Kidney epithelial cell (primary cell): Measurements from ENCODE around the gene NUDT21. TPM values are rescaled to one million over a fixed set of nuclear protein-coding genes. Genes with fewer than 3 reads are reported as not detected.

Experiments
- DNase-seq: peaks from one replicate; pipeline ENCODE4 v3.0.0-alpha.2; 2010; ENCODE audit warnings: low read depth
- H3K27me3 ChIP-seq: 2 replicates; pipeline ENCODE4 v1.6.0; 2011; ENCODE audit warnings: low read length; ENCODE audit not compliant: control insufficient read depth, insufficient read depth
- H3K36me3 ChIP-seq: 2 replicates; pipeline ENCODE4 v1.5.1; 2011; ENCODE audit warnings: low read length; ENCODE audit not compliant: control insufficient read depth, insufficient read depth
- H3K4me3 ChIP-seq: 2 replicates; pipeline ENCODE4 v1.5.1; 2011; ENCODE audit warnings: low read depth, mild to moderate bottlenecking, control low read depth, low read length
- CTCF ChIP-seq: IDR thresholded peaks from 2 replicates; pipeline ENCODE4 v1.5.1; 2011; ENCODE audit warnings: mild to moderate bottlenecking, moderate library complexity, low read length, control low read depth, inconsistent platforms; ENCODE audit not compliant: insufficient read depth, poor library complexity, severe bottlenecking
- total RNA-seq: library from RNA; depleted of rRNA; stranded (reverse); fragments of >200 nt; gene quantifications from 2 replicates; pipeline ENCODE4 v1.2.3, GENCODE V29; 2015

NUDT21 gene
- total RNA-seq, 1 donor from 2014 or later = 89.7 TPM

DNA sequence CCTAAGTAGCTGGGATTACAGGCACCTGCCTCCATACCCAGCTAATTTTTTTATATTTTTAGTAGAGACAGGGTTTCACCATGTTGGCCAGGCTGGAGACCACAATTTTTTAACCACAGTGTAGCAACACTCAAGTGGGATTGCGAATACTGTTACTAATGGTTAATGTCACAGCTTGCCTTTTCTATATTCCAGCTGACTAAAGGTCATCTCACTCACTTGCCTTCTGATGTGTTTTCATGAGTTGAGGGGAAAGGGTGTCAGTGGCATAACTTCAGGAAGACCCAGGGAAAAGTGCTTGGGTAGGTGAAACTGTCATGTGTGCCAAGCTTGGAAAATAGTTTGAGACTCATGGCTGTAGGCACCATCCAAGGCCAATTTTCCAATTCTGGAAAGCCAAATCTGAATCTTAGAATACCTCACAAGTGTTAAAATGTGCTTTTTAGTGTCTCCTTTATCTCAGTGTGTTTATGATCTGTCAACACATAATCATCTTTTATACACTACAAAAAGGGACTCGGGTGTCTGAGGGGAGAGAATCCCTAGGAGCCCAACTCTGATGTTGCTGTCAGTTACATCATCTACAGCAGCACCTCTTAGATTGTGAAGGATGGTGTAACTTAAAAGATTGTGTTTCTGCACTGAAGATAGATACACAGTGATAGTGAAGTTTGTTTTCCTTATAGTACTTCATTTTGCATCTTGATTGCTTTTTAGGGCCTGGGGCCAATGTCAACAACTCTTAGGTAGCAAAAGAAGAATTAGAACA lies 27.3 kb upstream of the NUDT21 start:
- no peak for DNase-seq
- no peak overlapping the region for H3K4me3 ChIP-seq
- TF ChIP-seq CTCF = no peak
- peaks cover 1% of the 10 kb centered on the region for H3K36me3 ChIP-seq
- H3K27me3 ChIP-seq = no peaks in the 10 kb centered on the region

GRCh38 chr16:56477096-56477878 lies 26.2 kb upstream of the NUDT21 start:
- H3K36me3 ChIP-seq = peaks cover 1% of the 10 kb centered on the region
- TF ChIP-seq CTCF = no peak
- H3K4me3 ChIP-seq = no peak overlapping the region
- peak; percentile 53 for DNase-seq
- no peaks in the 10 kb centered on the region for H3K27me3 ChIP-seq

DNA sequence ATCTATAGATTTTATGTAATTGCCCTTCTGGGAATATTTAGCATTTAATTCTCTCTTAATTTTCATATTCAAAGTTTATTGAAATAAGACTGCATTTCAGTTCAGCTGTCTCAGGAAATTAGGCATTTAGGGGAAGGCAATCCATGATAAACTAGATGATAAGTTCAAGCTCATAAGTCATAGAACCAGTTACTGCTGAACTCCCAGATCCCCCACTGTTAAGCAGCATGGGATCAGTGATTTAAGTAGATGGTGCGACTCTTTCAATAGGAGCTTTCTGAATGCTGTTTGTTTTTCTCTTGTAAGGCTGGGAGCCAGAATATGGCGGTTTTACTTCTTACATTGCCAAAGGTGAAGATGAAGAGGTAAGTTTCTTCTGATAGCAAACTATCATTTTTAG lies 24.1 kb upstream of the NUDT21 start:
- no peak for TF ChIP-seq CTCF
- no peaks in the 10 kb centered on the region for H3K36me3 ChIP-seq

GRCh38 chr16:56470666-56471065 lies 19.5 kb upstream of the NUDT21 start:
- Histone ChIP-seq H3K4me3 (no peak overlapping the region), H3K27me3 (no peaks in the 10 kb centered on the region), H3K36me3 (no peaks in the 10 kb centered on the region)
- no peak for TF ChIP-seq CTCF
- DNase-seq = no peak

More for the DNA sequence above, 24.1 kb upstream of the NUDT21 start:
- no peak overlapping the region for H3K4me3 ChIP-seq
- no peak for DNase-seq
- no peaks in the 10 kb centered on the region for H3K27me3 ChIP-seq

DNA sequence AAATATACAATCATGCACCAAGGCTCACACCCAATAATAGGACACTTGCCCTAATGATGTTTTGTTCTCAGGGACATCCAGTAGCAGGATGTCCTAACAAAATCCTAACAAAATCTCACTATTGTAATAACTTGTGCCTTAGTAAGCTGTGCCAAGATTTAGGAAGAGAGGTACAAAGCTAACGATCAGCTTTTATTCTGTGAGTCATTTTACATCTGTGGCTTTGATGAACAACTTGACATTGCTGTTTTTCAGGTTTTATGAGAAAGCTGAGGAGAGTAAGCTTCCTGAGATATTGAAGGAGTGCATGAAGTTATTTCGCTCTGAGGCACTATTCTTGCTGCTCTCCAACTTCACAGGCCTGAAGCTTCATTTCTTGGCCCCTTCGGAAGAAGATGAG lies 19.1 kb upstream of the NUDT21 start:
- Histone ChIP-seq H3K36me3 (no peaks in the 10 kb centered on the region), H3K4me3 (no peak overlapping the region), H3K27me3 (no peaks in the 10 kb centered on the region)
- no peak for DNase-seq
- TF ChIP-seq CTCF = no peak
